Measurements from ENCODE around the gene MYO7A.

GRCh38 chr11:77085652-77086051 lies 42.4 kb upstream of the MYO7A start:
- TF ChIP-seq, protein P1, sequence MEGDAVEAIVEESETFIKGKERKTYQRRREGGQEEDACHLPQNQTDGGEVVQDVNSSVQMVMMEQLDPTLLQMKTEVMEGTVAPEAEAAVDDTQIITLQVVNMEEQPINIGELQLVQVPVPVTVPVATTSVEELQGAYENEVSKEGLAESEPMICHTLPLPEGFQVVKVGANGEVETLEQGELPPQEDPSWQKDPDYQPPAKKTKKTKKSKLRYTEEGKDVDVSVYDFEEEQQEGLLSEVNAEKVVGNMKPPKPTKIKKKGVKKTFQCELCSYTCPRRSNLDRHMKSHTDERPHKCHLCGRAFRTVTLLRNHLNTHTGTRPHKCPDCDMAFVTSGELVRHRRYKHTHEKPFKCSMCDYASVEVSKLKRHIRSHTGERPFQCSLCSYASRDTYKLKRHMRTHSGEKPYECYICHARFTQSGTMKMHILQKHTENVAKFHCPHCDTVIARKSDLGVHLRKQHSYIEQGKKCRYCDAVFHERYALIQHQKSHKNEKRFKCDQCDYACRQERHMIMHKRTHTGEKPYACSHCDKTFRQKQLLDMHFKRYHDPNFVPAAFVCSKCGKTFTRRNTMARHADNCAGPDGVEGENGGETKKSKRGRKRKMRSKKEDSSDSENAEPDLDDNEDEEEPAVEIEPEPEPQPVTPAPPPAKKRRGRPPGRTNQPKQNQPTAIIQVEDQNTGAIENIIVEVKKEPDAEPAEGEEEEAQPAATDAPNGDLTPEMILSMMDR (IDR thresholded peaks at IDR 0.05): no peak
- no peak for TF ChIP-seq POLR2A (IDR thresholded peaks at IDR 0.05)

Data from thyroid gland (tissue), 4 donors.